NCI-H2196 treated with DMSO at 0.1 percent for 48 hours (cell line): ENCODE data around the gene YTHDC1.
"Not testable (repeated sequence)": the region's sequence is repeated elsewhere in the genome, so short reads cannot be mapped to it uniquely, and the experiment has no call there.

ENCODE experiments used
- DNase-seq: peaks from one replicate; lab custom pipeline; 2025; ENCODE audit not compliant: unreplicated experiment; lab: John Stamatoyannopoulos, UW

Gene YTHDC1

DNA sequence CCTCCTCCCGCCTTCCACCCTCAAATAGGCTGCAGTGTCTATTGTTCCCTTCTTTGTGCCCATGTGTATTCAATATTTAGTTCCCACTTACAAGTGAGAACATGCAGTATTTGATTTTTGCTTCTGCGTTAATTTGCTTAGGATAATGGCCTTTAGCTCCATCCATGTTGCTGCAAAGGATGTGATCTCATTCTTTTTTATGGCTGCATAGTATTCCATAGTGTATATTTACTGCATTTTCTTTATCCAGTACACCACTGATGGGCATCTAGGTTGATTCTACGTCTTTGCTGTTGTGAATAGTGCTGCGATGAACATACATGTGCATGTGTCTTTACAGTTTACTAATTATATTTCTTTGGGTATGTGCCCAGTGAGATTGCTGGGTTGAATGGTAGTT lies 52.8 kb downstream of the YTHDC1 start:
- no peak for DNase-seq

DNA sequence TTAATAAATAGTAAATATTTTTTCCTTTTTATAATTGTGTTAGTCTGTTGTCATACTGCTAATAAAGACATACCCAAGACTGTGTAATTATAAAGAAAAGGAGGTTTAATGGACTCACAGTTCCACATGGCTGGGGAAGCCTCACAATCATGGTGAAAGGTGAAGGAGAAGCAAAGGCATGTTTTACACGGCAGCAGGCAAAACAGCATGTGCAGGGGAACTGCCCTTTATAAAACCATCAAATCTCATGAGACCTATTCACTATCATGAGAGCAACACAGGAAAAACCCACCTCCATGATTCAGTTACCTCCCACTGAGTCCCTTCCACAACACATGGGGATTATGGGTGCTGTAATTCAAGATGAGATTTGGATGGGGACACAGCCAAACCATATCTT lies 58.6 kb downstream of the YTHDC1 start:
- DNase-seq, result no peak

DNA sequence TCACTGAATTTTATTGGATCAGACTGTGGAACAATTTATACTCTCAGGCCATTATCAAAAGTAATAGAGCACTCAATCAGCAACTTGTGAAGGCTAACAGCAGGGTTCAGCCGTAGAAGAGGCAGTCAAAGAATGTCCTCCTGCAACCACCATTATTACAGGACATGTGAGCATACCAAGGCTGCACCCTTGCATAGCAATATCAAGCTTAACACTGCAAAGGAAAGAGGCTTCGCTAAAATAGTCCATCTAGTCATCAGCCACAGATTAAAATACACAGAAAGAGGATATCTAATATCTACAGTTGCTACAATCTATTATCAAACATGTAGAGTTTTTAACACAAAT lies 61.5 kb downstream of the YTHDC1 start:
- no peak for DNase-seq

DNA sequence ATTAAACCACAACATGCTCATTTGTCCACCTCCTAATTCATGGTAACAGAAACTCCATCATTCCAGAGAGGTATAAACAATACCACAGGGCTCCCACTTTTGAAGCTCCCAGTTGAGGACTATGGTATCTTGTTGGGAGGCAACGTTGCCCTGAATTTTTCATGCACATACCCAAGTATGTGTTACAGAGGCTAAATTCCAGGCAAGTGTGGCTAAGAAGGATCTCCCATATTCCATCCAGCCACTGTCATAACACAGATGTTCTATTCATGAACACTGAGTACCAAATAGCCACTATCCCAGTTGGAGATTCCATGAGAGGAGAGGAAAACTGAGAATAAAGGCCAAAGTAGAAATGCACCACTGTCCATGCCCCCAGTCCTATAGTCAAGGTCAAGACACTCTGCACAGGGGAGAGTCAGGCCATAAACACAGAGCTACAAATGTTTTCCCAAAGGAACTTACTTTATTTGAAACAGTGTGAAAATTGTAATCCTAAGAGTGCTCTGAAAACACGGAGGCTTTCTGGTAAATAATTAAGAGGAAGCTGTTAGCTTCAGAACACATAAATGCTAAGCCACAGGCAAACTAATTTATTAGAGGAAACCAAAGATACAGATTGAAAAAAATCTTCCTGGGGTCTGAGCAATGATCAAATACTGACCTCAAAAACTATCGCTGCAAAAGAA lies 62.0 kb downstream of the YTHDC1 start:
- no peak for DNase-seq

DNA sequence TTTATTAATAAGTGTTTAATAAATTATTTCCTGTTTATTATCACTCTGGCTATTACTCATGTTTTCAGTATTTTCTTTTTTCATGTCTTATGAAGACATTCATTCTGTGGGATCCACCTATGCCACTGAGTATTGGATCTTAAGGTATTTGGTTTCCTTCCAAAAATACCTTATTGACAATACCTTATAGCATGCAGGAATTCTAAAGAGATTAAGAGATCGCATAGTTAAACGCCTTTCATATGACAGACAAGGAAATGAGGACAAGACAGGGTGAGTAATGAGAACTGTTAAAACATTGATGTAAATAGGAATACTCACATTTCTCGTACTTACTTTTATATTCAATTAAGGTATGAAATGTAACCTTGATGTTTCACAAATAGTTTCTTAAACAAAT lies 66.2 kb downstream of the YTHDC1 start:
- DNase-seq, result no peak

DNA sequence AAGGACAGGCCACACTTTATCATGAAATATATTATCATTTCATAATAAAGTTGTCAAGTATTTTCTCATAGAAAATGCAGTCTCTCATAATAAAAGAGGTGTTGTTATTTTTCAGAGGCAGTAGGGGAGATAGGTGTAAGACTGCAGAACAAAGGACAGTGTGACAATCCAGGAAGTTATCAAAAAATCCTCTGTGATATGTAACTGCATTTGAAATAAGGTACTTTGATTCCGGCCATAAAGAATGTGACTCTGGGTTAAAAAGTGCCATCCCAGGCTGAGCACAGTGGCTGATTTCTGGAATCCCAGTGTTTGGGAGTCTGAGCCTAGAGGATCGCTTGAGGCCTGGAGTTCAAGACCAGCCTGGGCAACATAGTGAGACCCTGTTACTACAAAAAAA lies 66.8 kb downstream of the YTHDC1 start:
- no peak for DNase-seq

DNA sequence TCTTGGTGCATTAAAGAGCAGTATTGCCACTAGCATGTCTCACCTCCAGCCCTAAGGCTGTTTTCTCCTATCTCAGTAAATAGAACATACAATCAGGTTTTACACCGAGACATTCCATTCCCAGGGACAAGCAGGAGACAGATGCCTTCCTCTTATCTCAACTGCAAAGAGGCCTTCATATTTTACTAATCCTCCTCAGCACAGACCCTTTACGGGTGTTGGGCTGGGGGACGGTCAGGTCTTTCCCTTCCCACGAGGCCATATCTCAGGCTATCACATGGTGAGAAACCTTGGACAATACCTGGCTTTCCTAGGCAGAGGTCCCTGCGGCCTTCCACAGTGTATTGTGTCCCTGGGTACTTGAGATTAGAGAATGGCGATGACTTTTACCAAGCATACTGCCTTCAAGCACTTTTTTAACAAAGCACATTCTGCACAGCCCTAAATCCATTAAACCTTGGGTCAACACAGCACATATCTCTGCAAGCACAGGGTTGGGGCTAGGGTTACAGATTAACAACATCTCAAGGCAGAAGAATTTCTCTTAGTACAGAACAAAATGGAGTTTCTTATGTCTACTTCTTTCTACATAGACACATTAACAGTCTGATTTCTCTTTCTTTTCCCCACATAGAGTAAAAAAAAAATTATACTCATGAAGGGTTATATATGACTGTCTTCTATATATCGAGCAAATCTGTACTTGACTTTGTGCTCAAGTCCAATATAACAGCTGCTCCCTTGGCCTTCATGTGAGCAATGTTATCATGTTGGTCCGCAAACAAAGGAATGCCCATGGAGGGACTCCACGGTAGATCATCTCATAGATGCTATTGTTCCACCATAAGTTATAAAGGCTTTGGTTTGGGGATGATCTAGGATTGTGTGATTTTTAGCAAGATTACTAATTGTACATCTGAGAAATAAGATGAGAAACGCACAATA lies 67.8 kb downstream of the YTHDC1 start:
- DNase-seq, result not testable (repeated sequence)

DNA sequence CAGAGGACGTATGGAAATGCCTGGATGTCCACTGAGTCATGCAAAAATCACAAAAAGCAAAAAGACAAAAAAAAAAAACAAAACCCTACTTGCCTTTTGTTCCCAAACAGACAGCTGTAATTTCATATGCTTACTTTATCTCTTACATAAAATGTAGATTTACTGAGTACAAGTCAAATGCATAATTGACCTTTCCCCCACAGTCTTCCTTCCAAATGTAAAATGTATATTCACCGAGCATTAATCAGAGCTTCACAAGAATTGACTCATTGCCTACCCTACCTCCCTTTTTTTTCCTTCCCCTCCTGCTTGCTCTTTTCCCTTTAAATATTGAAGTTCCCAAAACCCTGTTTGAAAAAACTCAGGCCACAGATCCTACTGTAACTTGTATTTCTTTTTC lies 71.9 kb downstream of the YTHDC1 start:
- no peak for DNase-seq

DNA sequence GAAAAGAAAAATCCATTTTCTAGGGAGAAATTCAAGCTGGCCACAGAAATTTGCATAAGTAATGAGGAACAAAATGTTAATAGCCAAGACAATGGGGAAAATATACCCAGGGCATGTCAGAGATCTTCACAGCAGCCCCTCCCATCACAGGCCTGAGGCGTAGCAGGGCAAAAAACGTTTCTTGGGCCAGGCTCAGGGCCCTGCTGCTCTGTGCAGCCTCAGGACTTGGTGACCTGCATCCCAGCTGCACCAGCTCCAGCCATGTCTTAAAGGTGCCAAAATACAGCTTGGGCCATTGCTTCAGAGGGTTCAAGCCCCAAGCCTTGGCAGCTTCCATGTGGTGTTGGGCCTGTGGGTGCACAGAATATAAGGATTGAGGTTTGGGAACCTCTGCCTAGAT lies 72.3 kb downstream of the YTHDC1 start:
- DNase-seq, result no peak

DNA sequence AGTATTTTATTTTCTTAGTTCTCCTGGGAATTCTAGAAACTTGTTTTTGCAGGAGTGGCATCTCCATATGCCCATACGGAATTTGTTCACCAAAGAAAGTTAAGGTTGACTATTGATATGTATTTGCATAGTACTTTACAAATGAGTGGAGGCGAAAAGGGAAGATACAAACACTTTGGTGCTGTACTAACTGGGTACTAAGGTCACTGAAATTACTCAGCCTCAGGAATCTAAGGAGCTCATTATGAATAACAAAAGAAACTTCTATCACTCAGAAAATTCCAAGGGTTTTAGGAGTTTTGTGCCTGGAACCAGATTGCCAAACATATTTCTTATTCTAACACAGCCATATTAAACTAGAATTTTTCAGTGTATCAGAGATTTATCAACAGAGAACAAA lies 77.0 kb downstream of the YTHDC1 start:
- DNase-seq, result no peak

DNA sequence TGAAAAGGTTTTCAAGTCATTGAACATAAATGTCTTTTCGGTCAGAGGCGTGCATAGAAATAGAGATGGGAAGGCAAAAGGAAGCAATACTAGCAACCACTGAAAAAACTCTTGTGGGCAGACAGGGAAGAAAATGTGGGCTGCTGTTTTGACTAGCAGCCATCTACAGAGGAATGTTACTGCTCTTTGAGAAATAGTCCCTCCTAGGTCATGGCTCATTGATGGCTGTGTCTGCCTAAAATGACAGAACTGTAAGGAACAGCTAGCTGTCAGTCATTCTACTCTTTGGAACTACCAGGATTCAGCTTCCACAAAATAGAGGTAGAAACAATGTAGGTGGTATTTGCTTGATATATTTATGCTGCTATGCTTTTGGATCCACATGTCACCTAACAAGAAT lies 77.5 kb downstream of the YTHDC1 start:
- no peak for DNase-seq

DNA sequence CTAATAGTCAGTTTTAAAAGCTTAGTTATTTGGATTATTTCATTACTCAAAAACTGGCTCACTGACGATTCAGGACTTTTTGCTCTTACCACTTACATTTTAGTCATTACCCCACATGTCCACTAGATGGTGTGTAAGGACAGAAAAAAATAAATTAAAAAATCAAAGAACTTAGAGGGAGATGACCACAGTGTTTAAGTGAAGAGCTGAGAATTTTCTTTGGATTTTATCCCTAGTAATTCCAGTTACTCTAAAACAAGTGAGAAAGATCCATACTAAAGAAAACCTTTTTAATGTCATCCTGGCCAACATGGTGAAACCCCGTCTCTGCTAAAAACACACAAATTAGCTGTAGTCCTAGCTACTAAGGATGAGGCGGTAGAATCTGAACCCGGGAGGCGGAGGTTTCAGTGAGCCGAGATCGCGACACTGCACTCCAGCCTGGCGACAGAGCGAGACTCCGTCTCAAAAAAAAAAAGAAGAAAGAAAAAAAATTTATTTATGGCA lies 78.0 kb downstream of the YTHDC1 start:
- no peak for DNase-seq

DNA sequence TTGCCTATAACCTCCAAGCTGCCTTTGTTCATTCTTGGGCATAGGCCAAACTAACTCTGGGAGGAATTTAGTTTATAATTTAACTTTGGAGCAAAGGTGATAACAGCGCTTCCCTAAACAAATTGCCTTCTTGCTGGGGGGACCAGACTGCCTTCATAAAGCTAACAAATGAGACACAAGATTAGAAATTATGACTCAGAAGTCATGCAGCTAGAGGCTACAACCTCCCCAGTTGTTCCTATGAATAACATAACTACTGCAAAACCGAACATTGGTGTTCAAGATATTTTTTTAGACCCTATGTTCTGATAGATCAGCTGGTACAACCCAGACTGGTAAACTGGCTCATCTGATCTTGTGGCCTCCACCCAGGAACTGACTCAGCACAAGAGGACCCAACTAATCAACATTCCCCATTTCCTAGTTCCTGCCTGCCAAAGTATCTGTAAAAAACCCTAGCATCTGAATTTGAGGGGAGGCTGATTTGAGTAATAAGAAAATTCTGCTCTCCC lies 82.4 kb downstream of the YTHDC1 start:
- no peak for DNase-seq

DNA sequence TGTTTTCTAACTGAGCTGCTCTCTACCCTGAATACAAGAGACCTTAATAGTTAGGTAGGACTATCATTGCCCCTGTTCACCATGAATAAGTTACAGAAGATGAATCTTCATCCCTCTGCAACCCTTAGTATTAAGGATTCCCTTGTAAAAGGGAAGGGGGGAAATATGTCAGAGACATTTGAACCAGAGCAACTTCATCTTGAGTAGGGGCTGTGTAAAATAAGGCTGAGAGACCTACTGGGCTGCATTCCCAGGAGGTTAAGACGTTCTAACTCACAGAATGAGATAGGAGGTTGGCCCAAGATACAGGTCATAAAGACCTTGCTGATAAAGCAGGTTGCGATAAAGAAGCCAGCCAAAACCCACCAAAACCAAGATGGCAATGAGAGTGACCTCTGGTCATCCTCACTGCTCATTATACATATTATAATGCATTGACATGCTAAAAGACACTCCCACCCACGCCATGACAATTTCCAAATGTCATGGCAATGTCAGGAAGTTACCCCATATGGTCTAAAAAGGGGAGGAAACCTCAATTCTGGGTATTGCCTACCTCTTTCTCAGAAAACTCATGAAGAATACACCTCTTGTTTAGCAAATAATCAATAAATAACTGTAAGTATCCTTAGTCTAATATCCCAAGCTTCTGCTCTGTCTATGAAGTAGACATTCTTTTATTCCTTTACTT lies 84.9 kb downstream of the YTHDC1 start:
- DNase-seq, result no peak
